Activated naive CD8-positive, alpha-beta T cell (primary cell): ENCODE data around the gene AHSA1.

Source experiments
- H3K27ac Mint-ChIP-seq: one replicate; pipeline ENCODE4 v1.8.0; 2021; ENCODE audit warnings: mixed read lengths
- H3K27me3 Mint-ChIP-seq: one replicate; pipeline ENCODE4 v1.8.0; 2021; ENCODE audit warnings: mixed read lengths
- H3K36me3 Mint-ChIP-seq: one replicate; pipeline ENCODE4 v1.8.0; 2021; ENCODE audit warnings: mixed read lengths
- H3K4me1 Mint-ChIP-seq: one replicate; pipeline ENCODE4 v1.8.0; 2021; ENCODE audit warnings: low read depth, mixed read lengths
- H3K4me3 Mint-ChIP-seq: one replicate; pipeline ENCODE4 v1.8.0; 2021; ENCODE audit warnings: mild to moderate bottlenecking, mixed read lengths
- H3K9me3 Mint-ChIP-seq: one replicate; pipeline ENCODE4 v1.8.0; 2021; ENCODE audit warnings: low read depth, mixed read lengths

AHSA1 gene

DNA sequence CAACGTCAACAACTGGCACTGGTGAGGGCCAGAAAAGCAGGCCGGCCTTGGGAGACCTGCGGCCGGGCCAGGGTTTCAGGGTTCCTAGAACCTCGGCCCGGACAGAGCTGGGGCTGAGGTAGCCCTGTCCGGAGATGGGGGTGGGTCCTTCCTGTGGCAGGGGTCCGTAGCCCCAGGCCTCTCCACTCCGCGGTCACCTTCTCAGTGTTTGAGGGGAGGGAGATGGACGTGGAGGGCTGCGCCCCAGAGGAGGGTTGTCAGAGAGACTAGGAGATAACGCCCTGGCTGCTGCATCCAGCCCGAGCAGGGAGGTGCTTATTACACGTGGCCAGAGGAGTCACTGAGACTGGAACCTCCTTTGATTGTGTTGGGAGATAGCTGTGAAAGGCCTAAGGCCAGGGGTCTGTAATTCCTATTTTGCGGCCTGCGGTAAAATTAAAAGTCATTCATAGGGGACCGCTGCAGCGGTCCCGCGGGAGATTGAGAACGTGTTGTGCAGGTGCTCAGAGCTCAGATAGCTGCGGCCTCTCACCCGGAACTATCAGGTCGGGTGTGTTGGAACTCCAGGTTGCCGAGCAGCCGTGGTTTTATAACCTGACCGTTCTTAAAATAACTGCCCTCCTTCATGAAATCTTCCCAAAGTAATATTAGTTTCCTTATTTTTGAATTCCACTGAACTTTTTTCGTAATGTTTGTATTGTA, 507 bp downstream of the AHSA1 start:
- Mint-ChIP-seq H3K27me3 (no peaks in the 10 kb centered on the region), H3K4me3 (peak overlapping the region; percentile 100), H3K9me3 (no peaks in the 10 kb centered on the region)

DNA sequence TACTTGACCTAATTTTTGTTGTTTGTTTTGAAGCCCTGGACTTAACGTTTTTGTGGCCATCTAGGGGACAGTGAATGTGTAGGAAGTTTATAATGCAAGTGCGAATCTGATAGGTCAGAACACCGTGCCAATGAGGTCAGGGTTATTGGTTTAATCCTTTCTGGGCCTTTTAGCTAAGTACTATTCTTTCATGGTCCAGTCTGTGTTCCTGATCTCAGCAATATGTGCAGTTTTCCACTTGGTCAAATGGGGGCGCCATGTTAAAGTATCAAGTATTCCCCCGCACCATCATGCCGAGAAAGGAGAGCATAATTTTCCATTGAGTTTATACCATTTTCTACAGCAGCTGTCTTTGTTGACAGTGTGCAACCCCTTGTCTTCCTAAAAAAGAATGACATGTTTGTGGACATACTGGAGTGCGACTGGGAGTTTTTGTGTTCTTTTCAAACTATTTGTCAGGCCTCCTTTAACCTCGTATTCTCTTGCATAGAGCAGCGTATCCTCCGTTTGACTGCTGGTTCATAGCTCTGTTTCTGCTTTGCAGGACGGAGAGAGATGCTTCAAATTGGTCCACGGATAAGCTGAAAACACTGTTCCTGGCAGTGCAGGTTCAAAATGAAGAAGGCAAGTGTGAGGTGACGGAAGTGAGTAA, 1.3 kb downstream of the AHSA1 start:
- Mint-ChIP-seq H3K27ac (peak overlapping the region; percentile 100), H3K36me3 (peaks cover 20% of the 10 kb centered on the region), H3K4me1 (peaks cover 43% of the 10 kb centered on the region)

More for the DNA sequence above, 507 bp downstream of the AHSA1 start:
- peaks cover 20% of the 10 kb centered on the region for H3K36me3 Mint-ChIP-seq
- H3K27ac Mint-ChIP-seq, result peak overlapping the region; percentile 100
- peaks cover 43% of the 10 kb centered on the region for H3K4me1 Mint-ChIP-seq

DNA sequence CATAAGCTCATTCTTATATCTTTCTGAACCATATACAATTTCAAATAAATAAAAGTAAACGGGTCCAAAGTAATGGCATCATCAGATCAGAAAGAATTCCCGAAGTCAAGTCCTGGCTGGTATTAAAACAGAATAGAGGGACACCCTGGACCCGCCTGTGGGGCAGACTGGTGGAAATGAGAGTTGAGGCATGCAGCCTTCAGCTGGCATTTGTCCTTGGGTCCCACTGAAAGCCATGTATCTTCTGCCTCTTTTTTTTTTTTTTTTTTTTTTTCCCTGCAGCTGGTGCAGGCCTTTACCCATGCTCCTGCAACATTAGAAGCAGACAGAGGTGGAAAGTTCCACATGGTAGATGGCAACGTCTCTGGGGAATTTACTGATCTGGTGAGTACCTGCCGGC, 9.9 kb downstream of the AHSA1 start:
- H3K27ac Mint-ChIP-seq, result no peak overlapping the region
- H3K36me3 Mint-ChIP-seq, result peaks cover 4% of the 10 kb centered on the region
- H3K4me1 Mint-ChIP-seq, result no peaks in the 10 kb centered on the region
- H3K4me3 Mint-ChIP-seq, result no peak overlapping the region
- no peaks in the 10 kb centered on the region for H3K27me3 Mint-ChIP-seq
- H3K9me3 Mint-ChIP-seq, result no peaks in the 10 kb centered on the region

More for the DNA sequence above, 1.3 kb downstream of the AHSA1 start:
- Mint-ChIP-seq H3K9me3 (no peaks in the 10 kb centered on the region), H3K27me3 (no peaks in the 10 kb centered on the region), H3K4me3 (peak overlapping the region; percentile 100)

DNA sequence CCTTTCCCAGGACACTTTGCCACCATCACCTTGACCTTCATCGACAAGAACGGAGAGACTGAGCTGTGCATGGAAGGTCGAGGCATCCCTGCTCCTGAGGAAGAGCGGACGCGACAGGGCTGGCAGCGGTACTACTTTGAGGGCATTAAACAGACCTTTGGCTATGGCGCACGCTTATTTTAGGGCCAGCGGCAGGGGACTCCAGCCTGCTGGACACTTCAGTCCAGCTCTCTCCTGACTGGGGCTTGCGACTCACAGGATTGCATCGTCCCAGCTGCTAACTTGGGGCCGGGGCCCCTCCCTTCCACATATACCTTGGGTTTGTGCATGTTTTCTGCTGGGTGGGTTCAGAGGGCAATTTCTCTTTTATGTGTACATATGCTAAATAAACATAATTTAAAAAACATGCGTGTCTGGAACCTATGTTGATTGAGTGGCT, 11.2 kb downstream of the AHSA1 start:
- Mint-ChIP-seq H3K9me3 (no peaks in the 10 kb centered on the region), H3K27me3 (no peaks in the 10 kb centered on the region), H3K4me1 (no peaks in the 10 kb centered on the region), H3K4me3 (no peak overlapping the region), H3K27ac (no peak overlapping the region), H3K36me3 (peaks cover 4% of the 10 kb centered on the region)

DNA sequence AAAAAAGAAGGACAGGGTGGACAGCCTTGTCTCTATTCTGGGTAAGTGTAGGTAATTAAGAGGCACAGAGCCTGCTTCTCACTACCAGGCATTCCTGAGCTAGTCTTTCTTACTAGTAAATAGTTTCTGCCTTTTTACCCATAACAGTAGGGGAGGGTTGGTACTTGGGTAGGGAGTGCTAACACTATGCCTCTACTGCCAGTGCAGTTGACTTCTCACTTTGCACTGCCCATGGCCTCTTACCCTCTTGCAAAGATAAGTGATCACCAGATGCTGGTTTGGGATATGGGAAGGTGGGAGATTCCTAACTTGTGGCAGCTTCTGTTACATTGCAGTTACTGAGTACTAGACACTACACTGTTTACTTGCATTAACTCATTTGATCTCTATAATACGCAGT, 11.6 kb downstream of the AHSA1 start:
- H3K36me3 Mint-ChIP-seq, result peaks cover 4% of the 10 kb centered on the region
- H3K4me3 Mint-ChIP-seq, result no peak overlapping the region
- no peaks in the 10 kb centered on the region for H3K4me1 Mint-ChIP-seq
- H3K9me3 Mint-ChIP-seq, result no peaks in the 10 kb centered on the region
- no peaks in the 10 kb centered on the region for H3K27me3 Mint-ChIP-seq
- no peak overlapping the region for H3K27ac Mint-ChIP-seq

DNA sequence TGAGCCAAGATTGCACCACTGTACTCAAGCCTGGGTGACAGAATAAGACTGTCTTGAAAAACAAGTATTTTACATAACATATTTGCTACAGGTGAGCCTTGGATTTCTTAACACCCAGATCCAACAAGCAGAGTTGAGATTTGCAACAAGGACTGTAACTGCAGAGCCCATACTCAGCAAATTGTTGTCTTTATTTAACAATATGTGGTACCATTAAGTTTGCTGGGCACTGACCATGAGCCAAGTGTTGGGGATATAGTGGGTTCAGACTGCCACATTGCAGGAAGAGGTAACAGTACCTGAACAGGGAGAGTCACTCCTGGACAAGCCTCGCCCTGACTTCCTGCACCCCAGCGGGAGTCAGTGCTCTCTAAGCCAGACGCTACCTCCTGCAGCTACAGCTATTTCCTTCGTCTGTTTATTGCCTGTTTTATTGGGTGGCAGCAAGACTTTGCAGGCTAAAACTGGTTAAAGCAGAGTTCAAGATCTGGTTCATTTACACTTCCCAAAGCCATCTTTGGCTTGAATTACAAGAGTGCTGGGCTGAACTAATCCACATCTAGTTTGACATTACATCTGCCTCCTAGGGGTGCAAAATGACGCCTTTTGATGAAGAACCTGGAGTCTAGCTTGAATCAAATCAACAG, 12.5 kb downstream of the AHSA1 start:
- Mint-ChIP-seq H3K36me3 (peaks cover 1% of the 10 kb centered on the region), H3K4me3 (no peak overlapping the region), H3K27me3 (no peaks in the 10 kb centered on the region), H3K27ac (no peak overlapping the region), H3K4me1 (no peaks in the 10 kb centered on the region), H3K9me3 (no peaks in the 10 kb centered on the region)

DNA sequence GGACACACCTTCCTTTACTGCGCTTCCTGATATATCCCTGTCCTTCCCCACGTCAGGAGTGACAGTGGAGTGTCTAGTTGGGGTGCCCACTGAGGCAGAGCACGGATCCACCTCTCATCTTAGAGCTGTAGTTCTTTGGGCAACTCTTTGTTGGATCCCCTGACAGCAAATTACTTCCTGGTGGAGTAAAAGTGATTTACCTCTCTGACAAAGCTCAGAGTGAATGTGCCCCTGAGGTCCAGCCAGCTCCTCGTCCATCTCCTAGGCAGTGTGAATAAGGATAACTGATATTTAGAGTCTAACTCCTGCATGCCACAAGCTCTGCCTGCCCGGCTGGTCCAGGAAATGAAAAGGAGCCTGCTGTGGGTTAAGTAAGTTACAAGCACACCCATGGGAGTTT, 16.0 kb downstream of the AHSA1 start:
- Mint-ChIP-seq H3K9me3 (no peaks in the 10 kb centered on the region), H3K27me3 (no peaks in the 10 kb centered on the region), H3K4me3 (no peak overlapping the region), H3K27ac (no peak overlapping the region), H3K36me3 (no peaks in the 10 kb centered on the region), H3K4me1 (no peaks in the 10 kb centered on the region)

DNA sequence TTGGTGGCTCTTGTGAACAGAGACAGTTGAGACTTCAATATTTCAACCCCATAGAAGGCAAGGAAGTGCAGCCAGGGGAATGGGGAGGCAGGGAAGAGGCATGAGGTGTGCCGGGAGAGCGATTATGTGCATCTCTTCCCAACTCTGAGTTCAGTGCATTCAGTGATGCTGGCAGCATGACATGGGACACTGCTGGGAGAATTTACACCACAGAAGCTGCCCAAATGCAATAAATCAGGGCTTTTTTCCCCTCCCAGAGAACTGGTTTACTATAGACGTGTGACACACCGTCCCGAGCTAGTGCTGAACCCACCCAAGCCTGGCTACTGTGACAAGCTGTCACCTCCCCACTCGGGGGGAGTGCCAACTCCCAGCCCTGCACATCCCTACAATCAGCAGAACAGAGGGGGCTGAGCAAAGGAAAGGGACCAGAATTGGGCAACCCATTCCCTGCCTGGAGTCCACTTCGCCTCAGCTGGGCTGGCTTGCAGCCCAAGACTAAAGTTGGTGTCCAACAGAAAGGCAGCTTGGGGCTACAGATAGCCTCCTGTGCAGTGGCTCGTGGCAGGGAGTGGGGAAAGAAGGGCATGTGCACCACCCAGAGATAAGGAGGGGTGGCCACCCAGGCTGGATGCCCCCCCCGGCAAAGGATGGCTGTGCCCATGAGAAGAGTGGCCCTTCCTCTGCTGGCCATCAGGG, 16.7 kb downstream of the AHSA1 start:
- Mint-ChIP-seq H3K27me3 (no peaks in the 10 kb centered on the region), H3K4me1 (no peaks in the 10 kb centered on the region), H3K36me3 (no peaks in the 10 kb centered on the region), H3K4me3 (no peak overlapping the region), H3K9me3 (no peaks in the 10 kb centered on the region), H3K27ac (no peak overlapping the region)

DNA sequence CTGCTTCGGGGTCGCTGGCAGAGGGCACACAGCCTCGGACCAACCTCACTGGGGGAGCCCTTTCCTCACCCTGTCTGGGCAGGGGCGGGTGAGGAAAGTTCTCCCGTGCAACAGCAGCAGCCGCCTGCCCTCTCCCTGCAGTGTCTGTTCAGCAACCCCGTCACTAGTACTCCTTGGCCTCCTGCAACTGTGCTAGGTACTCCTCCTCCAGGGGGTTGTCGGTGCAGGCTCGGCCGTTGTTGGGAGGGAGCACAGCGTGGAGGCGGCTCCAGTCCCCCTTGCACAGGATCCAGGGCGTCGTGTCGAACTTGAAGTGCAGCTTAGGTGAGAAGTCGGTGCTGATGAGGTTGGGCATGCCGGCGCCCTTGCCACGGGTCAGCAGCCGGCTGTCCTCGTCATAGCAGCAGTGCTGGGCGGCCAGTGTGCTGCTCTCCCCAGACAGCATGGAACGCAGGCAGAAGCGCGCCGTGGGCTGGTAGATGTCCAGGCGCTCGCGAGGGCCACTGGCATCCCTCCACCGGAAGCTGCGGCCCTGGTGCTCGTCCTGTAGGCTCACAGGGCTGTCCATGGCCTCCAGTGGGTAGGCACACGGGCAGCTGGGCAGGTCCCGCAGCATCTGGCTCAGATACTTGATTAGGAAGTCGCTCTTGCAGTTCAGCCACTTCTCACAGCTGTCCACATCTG, 17.7 kb downstream of the AHSA1 start:
- Mint-ChIP-seq H3K36me3 (no peaks in the 10 kb centered on the region), H3K9me3 (no peaks in the 10 kb centered on the region), H3K4me3 (no peak overlapping the region), H3K4me1 (no peaks in the 10 kb centered on the region), H3K27ac (no peak overlapping the region), H3K27me3 (no peaks in the 10 kb centered on the region)

DNA sequence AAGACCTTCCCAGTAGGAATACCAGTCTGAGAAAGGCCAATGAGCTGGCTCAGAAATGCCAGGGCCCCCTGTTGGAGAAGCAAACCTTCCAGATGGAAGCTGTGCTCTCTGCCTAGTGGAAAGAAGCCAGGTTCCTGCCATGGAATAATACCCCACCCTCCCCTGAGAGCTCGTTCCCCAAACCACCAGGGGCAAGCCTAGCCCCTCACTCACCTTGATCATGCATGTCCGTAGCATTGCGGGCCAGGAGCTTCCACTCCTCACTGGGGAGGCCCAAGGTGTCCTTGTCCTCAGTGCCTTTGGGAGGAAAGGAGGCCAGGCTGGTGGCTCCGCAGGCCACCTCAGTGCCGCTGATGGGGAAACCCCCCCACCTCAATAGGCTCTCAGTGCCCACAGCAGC, 20.1 kb downstream of the AHSA1 start:
- Mint-ChIP-seq H3K27ac (no peak overlapping the region), H3K9me3 (no peaks in the 10 kb centered on the region), H3K36me3 (no peaks in the 10 kb centered on the region), H3K4me3 (no peak overlapping the region), H3K27me3 (no peaks in the 10 kb centered on the region), H3K4me1 (no peaks in the 10 kb centered on the region)

DNA sequence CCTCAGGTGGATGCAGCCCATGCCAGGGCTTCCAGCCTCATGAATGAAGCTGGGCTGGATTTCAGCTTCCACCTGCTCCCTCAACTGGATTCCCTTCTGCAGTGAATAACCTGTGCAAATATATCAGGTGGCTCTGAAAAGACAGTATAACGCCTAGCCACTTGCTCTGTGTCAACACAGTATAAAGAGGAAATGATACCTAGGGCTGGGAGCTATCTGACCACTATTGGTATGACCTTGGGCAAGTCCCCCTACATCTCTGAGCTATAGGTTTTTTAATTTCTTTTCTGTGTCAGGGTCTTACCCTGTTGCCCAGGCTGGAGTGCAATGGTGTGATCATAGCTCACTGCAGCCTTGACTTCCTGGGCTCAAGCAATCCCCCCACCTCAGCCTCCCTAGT, 20.9 kb downstream of the AHSA1 start:
- no peaks in the 10 kb centered on the region for H3K36me3 Mint-ChIP-seq
- no peaks in the 10 kb centered on the region for H3K4me1 Mint-ChIP-seq
- no peaks in the 10 kb centered on the region for H3K27me3 Mint-ChIP-seq
- H3K4me3 Mint-ChIP-seq, result no peak overlapping the region
- H3K27ac Mint-ChIP-seq, result no peak overlapping the region
- no peaks in the 10 kb centered on the region for H3K9me3 Mint-ChIP-seq

DNA sequence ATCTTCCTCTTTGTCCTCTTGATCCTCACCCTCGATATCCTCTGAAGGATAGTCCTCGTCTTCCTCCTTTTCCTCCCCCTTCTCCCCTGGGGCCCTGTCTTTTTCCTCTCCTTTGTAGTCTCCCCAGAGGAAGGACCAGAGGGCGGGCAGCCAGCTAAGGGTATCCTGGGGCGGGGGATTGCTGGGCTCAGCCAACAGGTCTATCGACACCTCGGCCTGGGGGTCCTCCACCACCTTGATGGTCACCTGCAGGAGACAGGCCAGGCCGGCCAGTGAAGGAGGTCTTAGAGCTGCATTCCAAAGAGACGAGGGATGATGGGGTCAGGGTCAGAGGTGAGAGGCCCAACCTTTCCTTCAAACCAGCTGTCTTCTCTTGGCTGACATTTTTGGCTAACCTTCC, 24.5 kb downstream of the AHSA1 start:
- Mint-ChIP-seq H3K27ac (no peak overlapping the region), H3K36me3 (no peaks in the 10 kb centered on the region), H3K27me3 (no peaks in the 10 kb centered on the region), H3K9me3 (no peaks in the 10 kb centered on the region), H3K4me3 (no peak overlapping the region), H3K4me1 (no peaks in the 10 kb centered on the region)

DNA sequence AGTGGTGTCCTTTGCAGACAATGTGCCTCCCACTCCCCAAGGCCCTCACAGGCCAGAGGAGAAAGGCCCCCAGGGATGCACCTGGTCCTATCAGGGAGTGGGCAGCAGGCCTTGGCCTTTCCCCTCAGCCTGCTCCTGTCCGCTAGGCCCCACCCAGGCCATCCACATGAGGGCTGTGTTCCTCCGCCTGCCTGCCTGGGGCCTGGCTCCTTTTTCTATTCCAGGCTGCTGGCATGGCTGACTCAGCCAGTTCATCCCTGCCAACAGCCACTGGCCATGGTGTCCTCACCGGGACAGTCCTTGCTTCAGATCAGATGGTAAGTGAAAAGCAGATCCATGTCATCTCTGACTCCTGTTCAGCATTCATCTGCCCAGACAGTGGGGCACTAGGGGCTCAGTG, 27.4 kb downstream of the AHSA1 start:
- H3K4me3 Mint-ChIP-seq, result no peak overlapping the region
- no peaks in the 10 kb centered on the region for H3K27me3 Mint-ChIP-seq
- H3K27ac Mint-ChIP-seq, result no peak overlapping the region
- no peaks in the 10 kb centered on the region for H3K36me3 Mint-ChIP-seq
- H3K4me1 Mint-ChIP-seq, result no peaks in the 10 kb centered on the region
- H3K9me3 Mint-ChIP-seq, result no peaks in the 10 kb centered on the region

DNA sequence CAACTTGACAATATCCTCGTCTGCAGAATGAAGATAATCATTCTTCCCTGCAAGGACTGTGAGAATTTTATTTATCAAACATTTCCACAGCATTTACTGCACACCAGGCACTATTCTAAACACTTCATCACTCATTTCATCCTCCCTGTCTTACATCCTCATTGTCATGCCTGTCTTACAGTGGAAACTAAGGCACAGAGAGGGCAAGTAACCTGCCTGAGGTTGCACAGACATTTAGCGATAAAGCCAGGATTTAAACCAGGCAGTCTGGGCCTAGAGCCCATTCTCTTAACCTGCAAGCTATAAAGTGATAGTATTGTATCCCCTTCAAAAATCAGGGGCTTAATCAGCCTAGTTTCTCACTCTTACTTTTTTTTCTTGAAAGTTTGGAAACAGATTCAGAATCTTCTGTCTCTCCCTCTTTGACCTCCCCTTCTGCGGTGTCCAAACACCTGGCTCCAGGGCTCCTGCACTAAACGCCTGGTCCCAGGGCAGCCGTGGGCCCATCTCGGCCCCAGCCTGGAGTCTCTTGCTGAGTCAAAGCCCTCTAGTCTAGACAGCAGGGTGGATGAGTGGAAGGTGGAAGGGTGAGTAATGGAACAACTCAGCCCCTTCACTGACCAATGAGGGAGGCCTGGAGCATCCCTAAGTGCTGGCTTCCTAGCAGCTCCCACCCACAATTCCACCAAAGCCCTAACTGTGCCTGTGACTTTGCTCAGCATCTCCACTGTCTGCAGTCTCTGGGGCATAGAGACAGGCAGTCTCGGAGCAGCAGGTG, 28.2 kb downstream of the AHSA1 start:
- H3K9me3 Mint-ChIP-seq, result no peaks in the 10 kb centered on the region
- H3K36me3 Mint-ChIP-seq, result no peaks in the 10 kb centered on the region
- no peak overlapping the region for H3K27ac Mint-ChIP-seq
- no peak overlapping the region for H3K4me3 Mint-ChIP-seq
- H3K27me3 Mint-ChIP-seq, result no peaks in the 10 kb centered on the region
- no peaks in the 10 kb centered on the region for H3K4me1 Mint-ChIP-seq
